Anterior cingulate cortex (tissue), 58 donors: ENCODE results near the gene RXRA.

ENCODE experiments used
- DNase-seq, 58 donors: peaks; one replicate each; lab custom pipeline; 2025; lab: John Stamatoyannopoulos, UW

The RXRA gene

DNA sequence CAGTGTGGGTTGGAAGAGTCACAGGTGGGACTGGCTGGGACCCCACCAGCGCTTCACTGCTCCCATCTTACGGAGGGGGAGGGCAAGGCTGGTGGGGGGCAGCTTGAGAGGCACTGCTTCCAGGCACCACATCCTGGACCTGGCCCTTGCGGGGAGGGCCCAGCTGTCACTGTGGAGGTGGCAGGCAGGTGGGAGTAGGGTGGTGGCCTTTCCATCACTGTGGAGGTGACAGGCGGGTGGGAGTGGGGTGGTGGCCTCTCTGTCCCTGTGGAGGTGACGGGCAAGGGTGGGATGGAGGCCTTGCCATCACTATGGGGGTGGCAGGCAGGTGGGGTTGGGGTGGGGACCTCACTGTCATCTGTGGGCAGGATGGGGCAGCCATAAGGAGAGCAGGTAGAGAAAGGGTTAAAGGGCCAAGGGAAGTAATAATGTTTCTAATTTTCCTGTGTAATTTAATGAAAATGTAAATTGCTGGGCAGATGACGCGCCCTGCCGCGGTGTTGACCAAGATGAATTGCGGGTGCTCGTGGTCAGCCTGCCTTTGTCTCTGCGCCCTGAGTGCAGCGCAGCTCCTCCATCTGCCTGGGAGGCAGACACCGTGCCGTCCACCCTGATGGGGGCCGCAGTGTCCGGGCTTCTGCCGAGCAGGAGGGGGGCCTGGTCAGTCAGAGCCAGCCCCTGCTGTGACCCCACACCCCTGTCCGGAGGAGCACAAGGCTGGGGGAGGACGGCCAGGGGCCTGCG lies 20.8 kb downstream of the RXRA start:
- DNase-seq = no peak

DNA sequence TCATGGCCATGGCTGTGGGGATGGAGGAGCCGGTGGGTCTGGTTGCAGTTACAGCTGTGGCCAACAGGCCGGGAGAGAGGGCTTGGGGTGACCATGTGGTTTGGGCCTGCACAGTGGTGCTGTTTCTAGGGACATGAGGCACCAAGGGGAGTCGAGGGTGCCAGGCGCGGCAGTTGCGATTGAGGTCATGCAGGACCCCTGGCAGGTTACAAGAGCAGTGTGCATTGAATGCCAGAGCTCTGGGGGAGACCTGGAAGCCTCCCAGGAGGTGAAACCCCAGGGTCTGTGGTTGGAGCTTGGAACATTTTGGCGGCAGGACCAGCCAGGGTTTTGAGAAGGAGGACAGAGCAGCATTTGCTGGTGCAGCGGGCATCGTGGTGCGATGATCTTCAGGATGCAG lies 21.7 kb downstream of the RXRA start:
- DNase-seq = no peak

GRCh38 chr9:134348404-134349155 lies 22.3 kb downstream of the RXRA start:
- DNase-seq = peak in 37 of 58 donors; percentile 15 to 73 (median 46)

GRCh38 chr9:134349936-134350335 lies 23.7 kb downstream of the RXRA start:
- DNase-seq = no peak

DNA sequence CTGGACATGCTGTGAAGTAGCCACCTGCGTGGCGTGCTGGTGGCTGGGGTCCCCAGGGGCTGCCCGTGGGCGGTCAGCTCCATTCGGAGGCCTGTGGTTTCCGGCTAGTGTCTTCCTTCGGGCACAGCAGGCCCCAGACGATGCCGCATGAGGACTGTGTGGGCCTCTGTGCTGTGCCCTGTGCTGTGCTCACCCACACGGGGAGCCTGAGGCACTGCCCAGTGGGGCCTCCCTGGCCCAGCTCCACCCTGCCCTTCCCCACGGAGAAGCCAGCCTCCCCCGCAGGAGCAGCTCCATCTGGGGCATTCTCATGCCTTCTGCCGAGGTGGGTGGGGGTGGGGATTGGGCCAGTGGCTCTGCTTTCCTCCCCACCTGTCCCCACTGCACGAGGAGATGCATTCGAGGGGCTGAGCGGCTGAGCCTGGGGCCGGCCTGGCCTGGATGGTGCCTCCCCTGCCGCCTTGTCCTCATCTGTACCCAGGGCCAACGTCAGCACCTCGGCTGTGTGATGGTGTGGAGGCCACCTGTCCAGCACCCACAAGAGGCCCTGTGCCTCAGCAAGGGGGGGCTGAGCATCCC lies 24.2 kb downstream of the RXRA start:
- no peak for DNase-seq

GRCh38 chr9:134351606-134352176 lies 25.4 kb downstream of the RXRA start:
- DNase-seq = no peak

DNA sequence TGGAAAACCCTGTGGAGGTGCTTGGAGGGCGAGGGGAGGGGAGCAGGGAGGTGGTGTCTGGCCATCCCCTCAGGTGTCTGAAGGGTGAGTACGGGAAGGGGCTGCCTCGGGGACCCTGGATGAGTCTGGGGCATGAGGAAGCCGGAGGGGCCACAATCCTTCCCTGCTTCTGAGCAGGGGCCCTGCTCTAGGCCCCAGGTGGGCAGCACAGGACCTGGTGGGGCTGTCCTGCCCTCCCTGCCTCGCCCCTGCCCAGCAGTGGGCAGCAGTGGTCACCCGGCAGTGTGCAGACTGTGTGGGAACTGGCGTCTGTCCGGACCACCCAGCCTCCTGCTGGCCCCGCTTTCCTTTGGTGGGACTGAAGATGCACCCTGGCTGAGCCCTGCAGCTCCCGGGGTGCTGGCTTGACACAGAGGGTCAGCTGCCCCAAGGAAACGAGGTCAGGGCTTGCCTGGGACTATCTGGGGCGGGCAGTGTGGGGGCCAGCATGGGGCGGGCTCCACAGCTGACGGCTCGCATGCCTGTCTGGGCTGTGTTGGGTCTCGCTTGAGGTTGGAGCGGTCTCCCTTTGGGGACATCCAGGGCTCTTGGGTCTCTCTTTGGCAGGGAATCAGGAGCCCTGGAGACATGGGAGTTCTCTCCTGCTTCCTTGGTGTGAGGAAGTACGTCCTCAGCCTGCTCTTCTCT lies 26.1 kb downstream of the RXRA start:
- no peak for DNase-seq

DNA sequence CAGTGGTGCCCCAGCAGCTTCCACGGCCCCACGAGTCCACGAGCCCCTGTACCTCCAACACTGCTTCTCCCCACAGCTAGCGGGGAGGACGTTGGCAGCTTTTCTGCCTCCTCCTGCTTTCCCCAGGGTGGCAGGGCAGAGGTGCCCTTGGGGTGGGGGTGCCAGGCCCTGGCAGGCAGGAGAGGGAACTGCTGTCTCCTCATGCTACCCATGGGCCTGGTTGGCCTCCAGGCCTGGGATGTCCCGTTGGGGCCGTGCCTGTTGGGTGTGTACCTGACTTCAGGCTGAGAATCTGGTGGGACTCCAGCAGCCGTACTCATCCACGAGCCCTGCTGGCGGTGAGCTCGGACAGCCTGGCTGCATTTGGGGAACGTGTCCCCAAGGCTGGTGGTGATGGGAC lies 27.3 kb downstream of the RXRA start:
- no peak for DNase-seq

GRCh38 chr9:134355158-134355557 lies 28.9 kb downstream of the RXRA start:
- no peak for DNase-seq

- DNase-seq = no peak
These were observed 29.5 kb downstream of the RXRA start for GRCh38 chr9:134355561-134356279.

- no peak for DNase-seq
These were observed 30.5 kb downstream of the RXRA start for GRCh38 chr9:134356496-134357470.

DNA sequence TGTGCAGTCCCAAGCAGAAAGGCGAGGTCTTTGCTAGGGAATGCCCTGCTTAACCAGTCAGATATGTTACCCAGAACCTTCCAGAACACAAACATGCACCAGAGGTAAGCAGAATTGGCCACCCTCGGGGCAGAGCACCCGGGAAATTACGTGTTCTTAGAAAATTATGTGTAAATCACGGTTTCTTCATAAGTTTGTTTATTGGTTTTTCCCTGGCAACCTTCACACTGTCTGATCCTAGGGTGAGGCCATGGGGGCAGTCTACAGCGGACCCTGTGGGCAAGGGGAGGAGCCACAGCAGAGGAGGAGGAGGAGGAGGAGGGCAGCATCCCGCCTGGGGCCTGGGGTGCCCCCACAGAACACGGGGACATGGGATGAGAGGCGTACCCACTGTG lies 31.4 kb downstream of the RXRA start:
- no peak for DNase-seq

- no peak for DNase-seq
These were observed 31.9 kb downstream of the RXRA start for GRCh38 chr9:134358026-134358661.

DNA sequence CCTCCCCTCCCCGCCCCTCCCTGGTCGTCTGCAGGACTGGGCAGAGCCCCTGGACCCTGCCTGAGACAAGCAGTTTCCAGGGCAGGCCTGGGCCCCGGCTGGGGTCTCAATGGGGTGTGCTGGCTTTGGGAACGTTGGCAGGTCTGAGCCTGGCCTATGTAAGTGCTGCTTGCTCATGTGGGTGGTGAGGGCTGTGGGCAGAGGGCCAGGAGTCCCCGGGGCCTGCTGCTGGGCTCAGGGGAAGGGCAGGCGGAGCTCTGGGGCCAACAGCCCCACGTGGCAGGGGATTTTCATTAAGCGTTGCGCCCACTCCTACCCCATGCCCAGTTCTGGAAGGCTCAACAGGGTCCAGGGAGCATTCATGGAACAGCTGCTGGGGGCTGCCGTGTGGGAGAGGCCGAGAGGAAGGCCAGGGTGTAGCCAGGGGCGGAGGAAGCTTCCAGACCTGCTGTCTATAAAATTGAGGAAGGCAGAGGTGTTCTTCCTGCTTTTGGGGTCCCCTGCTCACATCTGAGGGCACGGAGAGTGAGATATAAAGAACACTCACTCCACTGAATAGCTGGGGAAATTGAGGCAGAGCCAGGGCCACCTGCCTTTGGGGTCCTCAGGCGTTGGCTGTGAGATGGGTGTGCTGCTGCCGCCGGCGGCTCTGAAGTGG lies 32.5 kb downstream of the RXRA start:
- DNase-seq = peak in 13 of 58 donors; percentile 13 to 62 (median 29)

GRCh38 chr9:134359493-134360179 lies 33.4 kb downstream of the RXRA start:
- no peak for DNase-seq

- DNase-seq = peak in 1 of 58 donors; percentile 17
These were observed 34.0 kb downstream of the RXRA start for GRCh38 chr9:134360180-134360759.

DNA sequence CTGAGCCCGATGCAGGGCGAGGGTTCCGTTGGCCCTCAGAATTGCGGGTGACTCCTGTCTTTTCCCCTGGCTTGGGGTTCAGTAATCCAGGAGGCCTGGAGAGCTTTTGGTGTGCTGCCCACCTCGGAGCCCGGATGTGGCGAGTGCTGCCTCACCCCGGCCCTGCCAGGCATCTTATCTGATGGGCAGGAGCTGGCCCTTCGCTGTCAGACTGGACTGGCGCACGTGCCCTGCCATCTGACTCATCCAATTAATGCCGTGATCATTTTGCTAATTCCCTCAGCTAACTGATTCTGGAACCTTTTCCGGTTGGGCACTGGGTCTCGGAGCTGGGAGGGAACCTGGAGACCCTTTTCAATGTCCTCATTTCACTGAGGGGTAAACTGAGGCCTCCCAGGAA lies 34.6 kb downstream of the RXRA start:
- DNase-seq = peak in 5 of 58 donors; percentile 11 to 49 (median 32)
